KG1 (cell line): ENCODE data around the gene ATRIP.

Experiments used
- DNase-seq: peaks from one replicate; lab custom pipeline; 2025; lab: John Stamatoyannopoulos, UW

The ATRIP gene

DNA sequence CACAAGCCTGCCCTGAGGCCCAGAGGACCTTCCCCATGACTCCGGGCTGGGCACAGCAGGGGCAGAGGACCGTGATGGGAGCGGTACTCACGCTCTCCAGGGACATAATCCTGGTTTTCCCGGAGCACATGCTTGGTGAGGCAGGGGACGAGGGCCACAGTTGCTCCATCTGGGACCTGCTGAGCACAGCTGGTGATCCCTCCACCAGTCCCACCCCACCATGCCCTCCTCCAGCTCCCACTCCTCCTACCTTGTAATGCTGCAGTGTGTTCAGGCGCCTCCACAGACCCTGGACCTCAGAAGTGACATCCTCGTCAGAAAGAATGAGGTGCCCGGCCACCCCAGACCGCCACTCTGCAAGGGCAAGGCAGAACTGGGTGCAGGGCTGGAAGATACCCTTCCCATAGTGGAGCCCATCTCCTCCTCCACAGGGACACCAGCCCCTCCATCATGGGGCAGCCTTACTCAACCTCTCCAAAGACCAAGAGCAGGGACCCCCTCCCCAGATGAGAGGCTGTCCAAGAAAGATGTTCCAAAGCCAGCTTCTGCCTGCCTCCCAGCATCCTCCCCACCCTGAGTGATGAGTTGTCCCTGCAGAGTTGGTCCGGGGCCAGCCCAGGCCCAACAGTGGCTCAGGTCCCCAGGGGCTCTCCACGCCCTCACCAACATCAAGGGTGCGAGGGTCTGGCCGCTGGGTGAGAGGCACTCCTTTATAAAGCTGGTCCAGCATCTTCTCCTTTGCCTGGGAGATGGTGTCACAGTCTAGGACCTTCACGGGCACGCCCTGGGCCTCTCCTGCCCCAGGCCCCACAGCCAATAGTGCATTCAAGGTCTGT is 36.1 kb upstream of the ATRIP start:
- no peak for DNase-seq

DNA sequence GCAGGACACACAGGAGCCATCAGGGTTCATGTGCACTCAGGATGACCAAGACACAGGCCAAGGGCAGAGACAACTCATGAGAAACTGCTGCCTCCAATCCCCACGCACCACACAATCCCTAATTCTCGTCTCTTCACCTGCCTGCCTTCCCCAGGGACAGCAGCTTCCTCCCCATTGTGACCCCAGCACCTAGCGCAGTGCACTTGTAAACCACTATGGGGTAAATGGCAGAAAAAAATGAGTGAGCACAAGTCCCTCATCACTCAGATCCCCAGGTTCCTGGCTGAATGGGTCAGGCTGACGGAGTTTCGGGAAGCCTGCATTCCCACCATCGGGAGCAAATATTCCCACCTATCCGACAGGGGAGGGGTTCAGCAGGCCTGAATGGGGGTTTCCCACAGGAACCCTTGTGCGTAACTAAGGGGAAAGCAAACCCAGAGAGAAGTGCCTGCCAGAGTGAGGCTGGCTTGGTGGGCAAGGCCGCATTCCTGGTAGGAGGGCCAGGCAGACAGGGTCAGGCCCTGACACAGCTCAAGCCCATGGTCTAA is 35.4 kb upstream of the ATRIP start:
- DNase-seq, result no peak

DNA sequence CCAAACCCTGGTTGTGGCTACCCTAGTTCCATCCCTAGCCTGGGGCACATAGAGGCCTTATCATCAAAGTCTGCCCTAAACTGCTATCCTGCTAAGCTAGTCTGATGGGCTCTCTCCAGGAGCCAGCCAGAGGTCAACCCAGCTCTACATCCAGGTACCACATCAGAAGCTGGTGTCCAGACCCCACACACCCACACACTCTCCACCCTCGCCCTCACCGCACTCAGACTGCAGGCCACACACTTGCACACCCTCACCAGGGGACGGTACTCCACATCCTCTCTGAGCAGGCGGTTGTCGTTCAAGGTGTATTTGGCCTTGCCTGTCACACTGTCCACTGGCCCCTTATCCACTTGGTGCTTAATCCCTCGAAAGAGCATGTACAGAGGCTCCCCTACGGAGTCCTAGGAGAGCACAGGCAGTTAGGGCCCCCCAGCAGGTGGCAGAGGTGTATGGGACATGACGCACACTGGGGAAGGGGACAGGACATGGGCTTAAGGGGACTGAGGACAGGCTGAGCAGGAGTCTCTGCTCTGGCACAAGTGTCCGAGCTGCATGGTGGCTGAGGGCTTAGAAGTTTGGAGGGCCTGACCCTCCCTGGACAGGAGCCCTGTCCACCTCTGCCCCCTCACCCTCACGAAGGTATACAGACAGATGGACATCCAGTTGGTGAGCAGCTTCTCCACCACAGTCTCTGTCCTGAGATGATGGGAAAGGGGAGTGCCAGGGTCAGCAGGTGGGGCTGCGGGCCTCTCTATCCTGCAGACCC is 34.7 kb upstream of the ATRIP start:
- DNase-seq, result no peak

DNA sequence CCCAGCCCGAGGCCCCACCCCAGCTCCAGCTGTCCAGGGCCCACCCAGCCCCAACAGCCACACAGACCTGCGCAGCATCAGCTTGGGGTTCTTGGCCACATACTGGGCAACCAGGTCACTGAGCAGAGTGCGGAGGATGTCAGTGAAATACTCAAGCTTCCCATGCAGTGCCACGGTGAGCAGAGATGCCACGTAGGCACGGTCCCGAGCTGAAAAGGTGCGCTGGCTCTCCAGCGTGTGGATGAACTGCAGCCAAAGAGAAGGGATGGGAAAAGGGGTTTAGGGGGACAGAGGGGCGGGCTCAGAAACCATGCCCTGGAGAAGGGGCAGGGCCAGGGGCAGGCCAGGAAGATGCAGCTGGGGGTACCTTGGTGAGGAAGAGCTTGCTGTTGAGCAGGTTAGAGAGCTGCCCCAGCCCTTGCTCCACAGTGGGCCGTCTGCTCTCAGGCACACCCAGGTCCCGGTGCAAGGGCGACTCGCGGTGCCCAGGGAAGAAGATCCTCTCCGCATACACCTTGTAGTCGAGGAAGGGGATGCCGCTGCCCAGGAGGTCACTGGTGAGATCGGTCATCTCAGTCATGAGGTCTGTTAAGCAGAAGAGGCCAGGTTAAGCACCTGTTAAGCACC is 34.0 kb upstream of the ATRIP start:
- DNase-seq, result no peak

DNA sequence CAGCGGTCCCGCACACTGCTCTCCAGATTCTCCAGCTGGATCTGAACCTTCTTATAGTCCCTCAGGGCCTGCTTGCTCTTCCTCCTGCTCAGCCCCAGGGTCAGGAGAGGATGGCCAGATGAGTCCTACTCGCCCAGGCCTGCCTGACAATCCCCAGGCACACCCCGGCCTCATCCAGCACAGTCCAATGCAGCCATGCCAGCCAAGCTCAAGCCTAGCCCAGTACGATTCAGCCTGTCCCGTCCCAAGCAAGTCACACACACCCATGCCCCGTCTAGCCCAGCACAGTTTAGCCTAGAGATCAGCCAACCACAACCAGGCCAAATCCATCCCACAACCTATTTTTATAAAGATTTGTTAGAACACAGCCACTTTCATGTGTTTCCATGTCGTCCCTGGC is 33.5 kb upstream of the ATRIP start:
- DNase-seq, result no peak

DNA sequence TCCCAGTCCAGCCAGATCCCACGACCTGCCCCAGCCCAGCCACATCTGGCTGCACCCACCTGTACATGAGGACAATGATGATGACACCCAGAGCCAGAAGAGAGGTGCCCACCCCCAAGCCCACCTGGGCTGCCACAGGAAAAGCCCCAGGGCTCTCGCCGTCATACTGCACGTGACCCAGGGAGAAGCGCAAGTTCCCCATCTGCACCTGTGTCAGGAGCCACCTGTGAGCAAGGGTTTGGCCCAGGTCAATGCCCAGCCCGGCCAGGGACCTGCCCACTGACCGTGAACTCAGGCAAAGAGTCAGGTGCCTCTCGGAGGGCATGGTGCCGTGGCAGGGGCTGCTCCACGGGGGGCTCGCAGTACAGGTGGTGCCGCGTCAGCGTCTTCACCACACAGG is 32.9 kb upstream of the ATRIP start:
- no peak for DNase-seq

DNA sequence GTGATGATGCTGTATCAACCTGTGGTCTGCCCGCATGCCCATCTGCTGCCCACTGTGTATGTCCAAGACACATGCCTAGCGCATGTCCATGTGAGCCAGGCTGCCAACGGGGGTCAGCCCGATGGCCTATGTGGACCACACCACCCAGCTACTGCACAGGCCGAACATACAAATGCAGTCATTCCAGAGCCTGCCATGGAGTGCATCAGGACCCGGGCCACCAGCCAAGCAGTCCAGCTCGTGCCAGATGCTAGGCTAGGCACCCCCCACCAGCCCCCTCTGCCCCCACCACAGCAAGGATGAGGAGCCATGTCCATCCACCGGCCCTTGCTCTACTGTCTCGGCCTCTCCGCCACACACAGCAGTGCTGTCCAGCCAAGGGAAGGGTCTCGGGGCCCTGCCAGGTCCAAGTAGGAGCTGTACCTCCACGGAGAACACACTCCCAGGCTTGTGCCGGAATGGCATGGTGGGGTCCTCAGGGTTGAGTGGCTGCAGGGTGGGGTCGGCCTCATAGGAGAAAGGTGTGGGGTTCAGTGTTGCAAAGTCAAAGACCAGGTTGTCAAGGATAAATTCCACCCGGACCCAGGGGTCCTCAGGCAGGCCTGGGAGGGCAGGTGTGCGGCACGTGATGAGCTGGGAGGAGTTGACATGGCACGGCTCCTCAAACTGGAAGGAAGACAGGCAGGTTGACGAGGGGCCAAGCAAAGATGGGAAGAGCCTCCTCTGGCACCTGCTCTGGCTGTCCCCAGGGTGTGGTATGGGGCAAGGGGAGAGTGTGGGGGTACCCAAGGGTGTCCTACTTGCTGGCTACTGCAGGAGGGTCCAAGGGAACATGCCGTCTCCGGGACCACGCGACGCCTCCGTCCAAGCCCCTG is 31.9 kb upstream of the ATRIP start:
- no peak for DNase-seq

DNA sequence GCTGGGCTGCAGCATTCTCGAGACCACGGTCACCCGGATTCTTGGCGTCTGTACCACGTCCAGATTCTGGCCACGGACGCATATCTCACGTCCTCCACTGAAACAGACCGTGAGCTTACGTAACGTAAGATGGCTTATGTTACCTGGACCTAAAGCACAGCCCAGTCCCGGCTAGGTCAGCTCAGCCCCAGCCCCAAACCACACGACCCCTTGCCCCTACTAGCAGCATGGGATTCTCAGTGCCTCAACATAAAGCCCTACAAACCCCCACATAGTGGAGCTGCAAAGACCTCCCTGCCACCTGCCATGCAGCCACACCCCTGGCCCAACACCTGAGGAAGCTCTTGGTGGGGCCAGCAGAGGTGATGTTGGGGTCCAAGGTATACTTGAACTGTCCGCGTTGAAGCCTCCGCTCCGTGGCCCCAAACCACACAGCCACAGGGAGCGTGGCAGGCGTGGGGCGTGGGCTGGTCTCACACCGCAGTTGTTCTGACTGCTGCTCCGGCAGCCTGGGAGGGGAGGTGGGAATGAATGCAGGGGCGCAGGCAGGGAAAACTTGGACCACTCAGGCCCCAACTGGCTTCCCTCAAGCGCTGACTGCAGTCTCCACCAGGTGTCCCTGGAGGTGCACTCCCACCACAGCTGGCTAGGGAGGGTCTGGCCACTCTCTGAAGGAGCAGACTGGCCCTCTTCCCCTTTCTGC is 31.1 kb upstream of the ATRIP start:
- DNase-seq, result no peak

DNA sequence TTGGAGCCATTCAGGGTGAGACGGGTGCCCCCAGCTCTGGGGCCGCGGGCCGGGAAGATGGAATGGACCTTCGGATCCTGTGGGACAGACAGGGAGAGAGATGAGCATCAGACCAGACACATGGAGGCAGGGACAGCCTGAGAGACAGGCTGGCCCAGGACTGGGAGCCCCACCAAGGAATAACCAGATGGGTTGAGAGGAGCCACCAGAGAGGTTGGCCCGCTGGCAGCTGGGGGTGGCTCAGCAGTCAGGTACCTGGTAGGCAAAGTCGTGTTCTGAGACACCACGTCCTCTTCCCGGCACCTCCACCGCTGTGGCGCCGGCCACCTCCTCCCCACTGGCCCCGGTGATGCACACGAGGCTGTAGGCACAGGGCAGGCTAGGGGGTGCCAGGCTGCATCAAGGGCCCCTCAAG is 30.4 kb upstream of the ATRIP start:
- DNase-seq, result no peak

DNA sequence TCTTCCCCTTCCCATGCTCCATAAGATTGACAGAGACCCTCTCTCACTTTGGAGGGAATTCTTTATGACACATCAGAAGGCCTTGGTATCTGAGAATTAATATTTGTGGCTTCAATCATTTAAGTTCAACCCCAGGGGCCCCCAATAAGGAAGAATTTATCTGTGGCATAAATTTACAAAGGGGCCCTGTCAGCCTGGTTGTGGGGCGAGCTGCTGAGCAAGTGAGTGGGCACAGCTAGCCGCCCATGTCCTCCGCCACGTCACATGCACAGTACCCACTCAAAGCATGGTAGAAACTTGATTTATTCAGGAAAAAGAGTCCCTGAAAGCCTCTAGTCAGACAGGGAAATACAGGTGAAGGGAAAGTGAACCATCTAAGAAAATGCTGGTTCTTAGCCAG is 30.0 kb upstream of the ATRIP start:
- no peak for DNase-seq

DNA sequence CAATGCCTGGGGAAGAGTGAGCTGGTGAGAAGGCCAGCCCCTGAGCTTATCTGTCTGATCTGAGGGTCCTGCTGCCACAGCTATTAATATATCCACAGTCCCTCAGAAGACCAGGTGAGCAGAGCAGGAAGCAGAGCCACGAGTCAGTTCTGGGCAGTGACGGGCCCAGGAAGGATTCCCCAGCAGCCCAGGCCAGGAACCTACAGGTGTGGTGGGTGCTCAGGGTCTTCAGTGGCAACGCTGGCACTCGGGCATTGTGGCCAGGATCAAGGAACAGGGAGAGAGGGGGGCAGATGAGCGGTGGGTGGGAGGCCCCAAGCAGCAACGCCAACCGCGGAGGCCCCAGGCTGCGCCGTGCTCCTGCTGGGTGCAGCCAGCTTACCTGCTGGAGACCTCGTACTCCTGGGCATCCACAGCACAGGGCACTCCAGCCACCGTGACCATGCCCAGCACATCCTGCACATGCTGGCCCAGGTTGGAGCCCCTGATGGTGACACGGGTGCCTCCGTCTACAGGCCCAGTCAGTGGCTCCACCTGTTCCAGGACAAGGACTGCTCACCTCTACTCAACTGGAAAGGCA is 28.9 kb upstream of the ATRIP start:
- DNase-seq, result no peak

DNA sequence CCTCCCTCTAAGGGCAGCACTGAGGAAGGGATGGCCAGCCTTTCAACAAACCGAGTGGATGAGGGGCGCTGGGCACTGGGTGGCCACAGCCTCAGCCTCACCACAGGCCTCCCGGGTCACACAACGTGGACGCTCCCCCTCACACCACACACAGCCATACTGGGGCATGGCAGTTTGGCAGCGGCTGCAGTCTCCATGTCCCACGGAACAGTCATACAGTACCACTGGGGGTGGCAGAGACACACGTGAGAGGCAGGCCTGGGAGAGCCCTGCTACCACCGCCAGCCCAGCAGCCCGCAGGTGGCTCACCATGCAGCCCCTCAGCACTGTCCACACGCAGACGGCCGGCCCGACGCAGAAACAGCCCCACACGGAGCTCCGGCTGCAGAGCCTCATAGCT is 28.4 kb upstream of the ATRIP start:
- DNase-seq, result no peak

DNA sequence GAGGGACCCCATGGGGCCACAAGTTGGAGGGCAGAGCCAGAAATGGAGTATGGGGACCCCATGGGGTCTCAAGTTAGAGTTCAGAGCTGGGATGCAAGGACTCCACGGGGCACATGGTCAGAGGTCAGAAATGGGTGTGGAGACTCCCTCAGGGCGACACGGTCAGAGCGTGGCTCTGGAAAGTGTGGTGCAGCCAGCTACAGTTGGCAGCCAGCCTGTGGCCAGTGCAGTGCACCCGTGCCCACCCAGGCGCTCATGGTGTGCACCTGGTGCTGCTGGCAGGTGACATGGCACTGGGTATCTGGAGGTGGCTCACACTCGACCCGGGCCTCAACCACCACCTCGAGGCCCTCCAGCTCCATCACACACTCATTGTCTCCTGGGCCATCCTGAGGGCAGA is 27.9 kb upstream of the ATRIP start:
- no peak for DNase-seq

DNA sequence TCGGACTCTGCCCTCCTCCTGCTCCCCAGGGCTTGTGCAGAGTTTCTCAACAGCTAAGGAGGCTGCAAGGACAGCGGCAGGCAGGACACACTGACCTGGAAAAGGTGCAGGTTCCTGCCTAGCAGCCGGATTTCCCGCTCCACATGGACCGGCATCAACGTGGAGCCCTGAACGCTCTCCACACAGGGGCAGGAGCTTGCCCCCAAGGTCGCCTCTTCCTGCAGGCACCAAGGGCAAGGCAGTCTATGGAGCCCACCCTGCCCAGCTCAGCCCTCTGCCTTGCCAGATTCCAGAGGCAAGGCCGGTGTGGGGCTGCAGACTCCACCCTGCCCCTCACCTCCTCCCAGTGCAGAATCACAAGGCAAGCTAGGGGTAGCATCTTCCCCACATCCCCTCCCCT is 27.4 kb upstream of the ATRIP start:
- no peak for DNase-seq

DNA sequence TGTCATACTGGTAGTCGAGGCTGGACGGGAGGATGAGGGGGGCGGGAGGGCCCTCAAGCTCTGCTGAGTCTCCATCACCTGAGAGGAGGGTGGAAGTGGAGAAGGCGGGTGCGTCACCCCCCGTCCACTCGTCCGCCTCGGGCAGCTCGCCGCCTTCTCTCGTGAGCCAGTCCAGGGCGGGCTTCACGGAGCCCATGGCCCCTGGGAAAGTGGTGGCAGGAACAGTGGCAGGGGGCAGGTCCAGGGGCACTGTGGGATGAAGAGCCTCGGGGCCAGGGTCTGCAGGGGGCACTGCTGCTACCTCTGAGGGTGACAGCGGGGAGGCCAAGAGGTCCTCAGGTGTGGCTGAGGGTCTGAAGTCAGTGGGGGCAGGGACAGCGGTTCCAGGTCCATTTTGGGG is 26.9 kb upstream of the ATRIP start:
- DNase-seq, result no peak

DNA sequence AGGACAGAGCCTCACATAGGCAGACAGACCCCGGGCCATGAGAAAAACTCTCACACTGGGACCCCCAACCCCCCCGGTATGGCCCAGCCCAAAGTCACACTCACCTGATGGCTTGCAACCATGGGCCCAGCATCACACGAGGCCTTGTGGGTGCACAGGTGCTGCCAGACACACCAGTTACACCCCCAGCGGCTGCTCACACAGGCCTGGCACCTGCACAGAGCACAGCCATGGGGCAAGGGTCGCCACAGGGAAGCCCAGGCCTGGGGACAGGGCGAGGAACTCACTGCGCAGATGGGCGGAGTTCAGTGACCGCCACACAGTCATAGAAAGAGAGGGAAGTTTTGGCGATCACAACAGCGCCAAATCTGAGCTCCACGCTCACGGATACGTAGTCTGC is 26.0 kb upstream of the ATRIP start:
- no peak for DNase-seq

DNA sequence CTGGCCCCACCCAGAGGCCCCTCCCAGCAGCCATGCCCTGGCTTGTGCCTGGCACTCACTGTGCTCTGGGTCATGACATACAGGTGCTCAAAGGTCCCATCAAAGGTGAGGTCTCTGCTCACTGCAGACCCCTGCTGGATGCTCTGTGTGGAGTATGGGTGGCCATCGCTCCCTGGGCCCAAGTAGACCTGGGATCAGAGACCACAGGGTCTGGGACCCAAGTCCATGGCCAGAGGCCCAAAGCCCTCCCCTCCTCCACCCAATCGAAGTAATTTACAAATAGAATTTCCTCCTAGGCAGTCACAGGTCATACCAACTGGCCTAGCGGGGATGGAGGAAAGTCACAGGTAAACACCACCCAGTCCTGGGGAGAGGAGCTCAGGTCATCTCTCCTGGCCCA is 24.3 kb upstream of the ATRIP start:
- no peak for DNase-seq

DNA sequence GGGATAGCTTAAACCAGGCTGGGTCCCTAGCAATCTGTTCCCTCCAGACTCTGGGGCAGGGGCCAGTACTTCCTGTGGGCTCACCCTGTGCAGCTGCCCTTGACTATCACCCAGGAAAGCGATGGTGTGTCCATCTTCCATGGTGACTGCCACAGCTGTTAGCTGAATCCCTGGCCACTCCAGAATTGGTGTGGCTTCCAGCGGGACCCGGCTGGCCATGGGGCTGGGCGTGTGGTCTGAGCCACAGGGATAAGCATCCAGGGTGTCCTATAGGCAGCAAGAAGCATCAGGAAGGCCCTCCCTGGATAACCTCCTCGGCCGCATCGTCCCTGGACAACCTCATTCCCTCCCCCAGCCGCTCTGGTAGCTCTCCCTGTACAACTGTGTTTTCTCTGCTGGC is 23.9 kb upstream of the ATRIP start:
- DNase-seq, result no peak

DNA sequence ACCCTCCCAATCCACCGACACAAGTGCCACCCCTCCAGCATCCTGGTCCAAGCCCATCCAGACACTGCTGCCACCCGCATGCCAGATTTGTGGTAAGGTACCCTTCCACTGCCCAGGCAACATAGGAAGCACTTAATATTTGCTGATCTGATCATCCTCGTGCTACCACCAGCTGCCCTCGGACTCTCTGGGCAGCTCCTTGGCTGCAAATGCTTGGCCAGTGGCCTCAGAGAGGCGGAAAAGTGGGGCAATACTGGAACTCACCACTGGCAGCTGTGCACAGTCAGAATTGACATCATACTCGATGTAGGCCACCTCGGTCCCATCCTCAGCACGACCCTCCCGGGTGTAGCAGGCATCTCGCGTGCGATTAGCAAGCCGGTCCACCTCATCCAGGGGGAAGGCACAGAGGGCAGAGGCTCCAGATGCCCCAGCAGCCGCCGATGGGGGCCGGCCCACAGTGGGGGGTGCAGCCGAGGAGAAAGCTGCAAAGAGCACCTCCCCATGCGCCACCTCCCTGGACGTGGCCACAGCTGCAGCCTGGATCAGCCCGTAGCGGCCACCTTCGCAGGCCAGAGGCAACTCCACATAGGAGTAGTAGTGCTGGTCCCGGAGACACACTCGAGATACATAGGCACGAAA is 23.2 kb upstream of the ATRIP start:
- DNase-seq, result no peak
